ENCODE measurements around the gene PBLD. TPM values are rescaled to one million over a fixed set of nuclear protein-coding genes. Genes with fewer than 3 reads are reported as not detected.
"Not testable (repeated sequence)": the region's sequence is repeated elsewhere in the genome, so short reads cannot be mapped to it uniquely, and the experiment has no call there.

Gene PBLD
- total RNA-seq, 2 donors from 2014 or later = 76.8 to 113 TPM

GRCh38 chr10:68333058-68333395, 299 bp upstream of the PBLD start:
- DNase-seq (no peak), ATAC-seq (no peak)
- intact Hi-C loops (cut with DNase I, micrococcal nuclease) = no loop called here

GRCh38 chr10:68331455-68332258, 1.1 kb downstream of the PBLD start, which contains the start of gene HNRNPH3:
TSS of gene HNRNPH3 (plus strand) at chr10:68332064. CDS start at chr10:68337222, 5,158 bp downstream.
- DNase-seq = peak; percentile 98 to 99
- ATAC-seq = peak; percentile 83
- intact Hi-C loops (cut with DNase I, micrococcal nuclease) = no loop called here

DNA sequence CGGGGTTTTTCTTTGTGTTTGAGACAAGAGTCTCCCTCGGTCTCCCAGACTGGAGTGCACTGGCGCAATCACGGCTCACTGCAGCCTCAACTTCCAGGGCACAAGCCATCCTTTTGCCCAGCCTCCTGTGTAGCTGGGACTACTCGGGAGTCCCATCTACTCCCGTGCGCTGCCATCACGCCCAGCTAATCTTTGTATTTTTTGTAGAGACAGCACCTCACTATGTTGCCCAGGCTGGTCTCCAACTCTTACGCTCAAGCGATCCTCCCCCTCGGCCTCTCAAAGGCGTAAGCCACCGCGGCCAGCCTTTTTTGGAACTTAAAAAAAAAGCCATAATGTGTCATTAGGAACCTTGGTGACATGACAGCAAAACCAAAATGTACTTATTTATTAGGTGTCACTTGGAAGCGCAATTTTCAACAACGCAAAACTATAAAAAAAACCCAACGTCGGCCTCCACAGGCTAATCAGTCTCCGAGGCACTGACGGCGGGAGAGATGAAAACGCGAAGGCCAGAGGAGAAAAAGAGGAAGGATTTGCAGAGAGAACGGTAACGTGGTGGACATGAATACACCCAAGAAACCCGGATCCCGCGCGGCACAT, 1.8 kb downstream of the PBLD start:
- ATAC-seq = no peak
- DNase-seq = peak; percentile 42 to 45
- intact Hi-C loops (cut with DNase I, micrococcal nuclease) = no loop called here

GRCh38 chr10:68329506-68329861, 3.2 kb downstream of the PBLD start:
- intact Hi-C loops (cut with DNase I, micrococcal nuclease) = no loop called here
- no peak for ATAC-seq
- DNase-seq = no peak

DNA sequence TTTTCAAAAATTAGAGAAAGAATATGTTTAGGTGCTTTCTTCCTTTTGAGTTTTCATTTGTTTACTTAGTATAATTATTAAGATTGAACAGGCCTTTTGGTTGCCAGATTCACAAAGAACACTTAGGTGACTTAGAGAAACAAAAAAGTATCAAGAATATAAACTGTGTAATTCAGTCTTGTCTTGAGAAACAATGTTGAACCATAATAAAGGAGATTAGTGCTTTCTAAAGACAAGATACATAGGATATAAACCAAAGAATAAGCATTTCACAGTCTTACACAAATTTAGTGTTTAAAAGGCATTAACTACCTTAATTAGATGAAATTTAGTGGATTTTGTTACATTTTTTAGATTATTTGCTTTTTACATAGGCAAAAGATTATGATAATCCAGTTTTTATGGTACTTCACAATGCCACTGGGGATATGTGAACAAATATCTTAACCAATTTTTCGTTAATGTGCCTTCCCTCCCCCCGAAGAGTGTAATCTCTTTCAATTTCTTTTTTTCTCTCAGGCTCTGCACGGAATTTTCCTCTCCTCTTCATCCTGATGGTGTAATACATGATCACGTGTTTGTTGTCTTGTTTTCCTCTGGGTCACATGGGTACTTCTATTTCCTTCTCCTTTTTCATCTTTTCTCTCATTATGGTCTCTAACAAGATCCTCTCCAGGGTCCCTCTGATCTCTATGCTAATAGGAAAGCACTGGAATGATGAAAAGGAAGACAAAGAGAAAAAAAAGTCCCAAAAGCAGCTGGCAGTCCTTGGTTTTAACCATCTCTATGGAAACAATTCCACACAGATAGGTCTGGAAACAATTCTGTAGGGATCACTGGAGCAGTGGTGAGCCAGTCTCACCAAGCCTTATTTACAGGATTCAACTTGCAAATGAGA, 4.6 kb downstream of the PBLD start:
- ATAC-seq (no peak), DNase-seq (no peak)
- intact Hi-C loops (cut with DNase I, micrococcal nuclease) = no loop called here

DNA sequence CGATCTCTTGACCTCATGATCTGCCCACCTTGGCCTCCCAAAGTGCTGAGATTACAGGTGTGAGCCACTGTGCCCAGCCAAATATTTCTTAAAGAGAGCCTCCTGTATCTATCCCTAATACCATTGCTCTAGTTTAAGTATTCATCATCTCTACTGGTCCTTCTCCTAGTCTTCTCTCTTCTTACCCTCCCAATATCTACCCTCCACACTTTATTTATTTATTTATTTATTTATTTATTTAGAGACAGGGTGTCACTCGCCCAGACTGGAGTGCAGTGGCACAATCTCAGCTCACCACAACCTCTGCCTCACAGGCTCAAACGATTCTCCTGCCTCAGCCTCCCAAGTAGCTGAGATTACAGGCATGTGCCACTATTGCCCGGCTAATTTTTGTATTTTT, 8.3 kb downstream of the PBLD start:
- intact Hi-C loops (cut with DNase I, micrococcal nuclease); DNase-seq; ATAC-seq: not testable (repeated sequence)

DNA sequence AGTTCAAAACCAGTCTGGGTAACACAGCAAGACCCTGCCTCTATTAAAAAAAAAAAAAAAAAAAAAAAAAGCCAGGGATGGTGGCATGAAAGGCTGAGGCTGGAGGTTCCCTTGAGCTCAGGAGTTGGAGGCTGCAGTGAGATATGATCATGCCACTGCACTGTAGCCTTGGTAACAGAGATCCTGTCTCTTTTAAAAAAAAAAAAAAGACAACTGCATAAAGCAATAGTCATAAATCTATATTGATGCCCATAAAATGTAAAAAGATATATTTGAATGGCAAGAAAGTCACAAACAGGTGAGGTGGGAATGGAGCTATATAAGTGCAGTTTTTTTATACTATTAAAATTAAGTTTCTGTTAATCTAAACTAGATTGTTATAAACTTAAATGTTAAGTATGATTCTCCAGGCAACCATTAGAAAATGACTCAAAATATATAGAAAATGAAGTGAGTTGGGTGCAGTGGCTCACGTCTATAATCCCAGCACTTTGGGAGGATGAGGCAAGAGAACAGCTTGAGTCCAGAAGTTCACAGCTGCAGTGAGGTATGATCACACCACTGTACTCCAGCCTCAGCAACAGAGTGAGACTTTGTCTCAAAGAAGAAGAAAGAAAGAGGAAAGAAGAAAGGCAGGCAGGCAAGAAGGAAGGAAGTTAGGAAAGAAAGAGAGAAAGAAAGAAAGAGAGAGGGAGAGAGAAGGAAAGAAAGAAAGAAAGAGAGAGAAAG, 14.2 kb downstream of the PBLD start:
- intact Hi-C loops (cut with DNase I, micrococcal nuclease) = no loop called here
- DNase-seq (peak; percentile 19 to 57), ATAC-seq (peak; percentile 86)

- DNase-seq = peak; percentile 58 to 63
- intact Hi-C loops (cut with DNase I, micrococcal nuclease) = no loop called here
- ATAC-seq = peak; percentile 58
Observed at GRCh38 chr10:68315582-68315981, 17.1 kb downstream of the PBLD start.

GRCh38 chr10:68314930-68315329, 17.8 kb downstream of the PBLD start:
- peak; percentile 35 for ATAC-seq
- intact Hi-C loops (cut with DNase I, micrococcal nuclease); DNase-seq: not testable (repeated sequence)

- intact Hi-C loops (cut with DNase I, micrococcal nuclease) = no loop called here
- DNase-seq = no peak
- ATAC-seq = no peak
Observed at GRCh38 chr10:68310531-68310930, 22.2 kb downstream of the PBLD start.

GRCh38 chr10:68305854-68306253, 26.9 kb downstream of the PBLD start:
- DNase-seq (no peak), ATAC-seq (no peak)
- intact Hi-C loops (cut with DNase I, micrococcal nuclease) = no loop called here

DNA sequence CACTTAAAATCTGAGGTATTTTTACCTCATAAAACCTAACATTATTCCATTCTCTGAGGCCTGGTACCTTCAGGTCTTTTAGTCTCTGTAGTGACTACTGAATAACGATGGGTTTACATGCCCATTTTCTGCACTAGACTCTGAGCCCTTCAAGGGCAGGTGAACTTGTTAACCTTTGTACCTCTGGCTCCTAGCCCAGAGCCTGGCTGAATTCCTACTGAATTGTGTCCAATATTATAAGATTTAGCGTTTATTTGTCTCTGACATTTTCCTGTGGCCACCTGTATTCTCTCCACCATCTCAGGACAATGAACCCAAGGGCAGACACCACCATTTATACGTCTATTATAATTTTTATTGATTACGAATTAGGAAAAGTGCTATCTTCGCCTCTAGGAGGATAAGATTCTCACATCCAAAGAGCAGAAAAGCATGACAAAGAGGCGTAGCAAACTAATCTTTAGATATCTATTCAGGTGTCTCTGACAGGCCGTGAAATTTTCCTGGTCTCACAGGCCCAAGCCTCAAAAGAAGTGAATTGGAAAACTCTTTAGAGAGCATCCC, 28.8 kb downstream of the PBLD start:
- intact Hi-C loops (cut with DNase I, micrococcal nuclease) = loop anchor here in 1 of 2 donors (5.0 kb wide), 1 partner anchor 92 kb away; no protein-coding TSS in a partner anchor
- peak; percentile 64 for DNase-seq
- peak; percentile 72 for ATAC-seq

GRCh38 chr10:68302871-68303270, 29.9 kb downstream of the PBLD start:
- no peak for DNase-seq
- ATAC-seq = no peak
- intact Hi-C loops (cut with DNase I, micrococcal nuclease) = loop anchor here in 1 of 2 donors (5.0 kb wide), 1 partner anchor 91 kb away; no protein-coding TSS in a partner anchor

DNA sequence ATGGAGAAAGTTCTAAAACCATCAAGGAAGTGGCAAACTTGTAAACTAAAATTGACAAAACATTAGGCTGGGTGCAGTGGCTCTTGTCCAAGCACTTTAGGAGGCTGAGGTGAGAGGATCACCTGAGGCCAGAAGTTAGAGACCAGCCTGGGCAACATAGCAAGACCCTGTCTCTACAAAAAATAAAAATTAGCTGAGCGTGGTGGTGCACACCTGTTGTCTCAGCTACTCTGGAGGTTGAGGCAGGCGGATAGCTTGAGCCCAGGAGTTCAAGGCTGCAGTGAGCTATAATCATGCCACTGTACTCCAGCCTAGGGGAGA, 30.3 kb downstream of the PBLD start:
- ATAC-seq = no peak
- intact Hi-C loops (cut with DNase I, micrococcal nuclease) = loop anchor here in 1 of 2 donors (5.0 kb wide), 1 partner anchor 90 kb away; no protein-coding TSS in a partner anchor
- no peak for DNase-seq

DNA sequence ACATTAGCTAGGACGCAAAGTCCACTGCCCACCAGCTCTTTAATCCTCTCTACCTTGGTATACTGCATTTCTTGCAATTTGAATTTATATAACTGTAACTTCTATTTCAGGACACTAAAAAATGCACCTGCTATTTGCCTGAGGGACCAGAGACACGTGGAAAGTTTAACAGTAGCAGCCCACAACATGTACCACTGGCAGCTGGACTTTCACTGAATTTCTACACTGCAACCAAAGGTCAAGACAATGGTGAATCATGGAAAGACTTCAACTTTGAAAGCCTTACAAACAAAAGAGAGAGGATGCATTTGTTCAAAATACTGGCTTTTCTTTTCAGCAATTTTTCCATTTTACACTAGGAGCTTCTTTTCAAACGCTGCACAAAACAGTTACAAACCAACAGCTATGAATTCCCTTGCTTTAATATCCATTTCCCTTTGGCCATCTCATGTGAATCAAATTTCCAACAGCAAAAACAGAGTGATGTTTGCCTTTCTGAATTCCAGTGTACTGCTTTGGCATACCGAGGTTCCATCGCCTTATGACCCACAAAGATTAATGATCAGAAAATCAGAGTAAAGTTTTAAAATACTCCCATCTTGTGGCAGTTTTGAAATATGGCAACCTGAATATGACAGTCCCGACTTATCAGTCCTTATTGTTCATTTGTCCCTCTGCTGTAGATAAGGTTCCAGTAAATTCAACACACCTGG, 30.8 kb downstream of the PBLD start:
- DNase-seq (no peak), ATAC-seq (peak; percentile 58)
- intact Hi-C loops (cut with DNase I, micrococcal nuclease) = loop anchor here in 1 of 2 donors (5.0 kb wide), 1 partner anchor 90 kb away; no protein-coding TSS in a partner anchor

GRCh38 chr10:68301301-68301700, 31.4 kb downstream of the PBLD start:
- ATAC-seq = no peak
- intact Hi-C loops (cut with DNase I, micrococcal nuclease) = loop anchor here in 1 of 2 donors (5.0 kb wide), 1 partner anchor 89 kb away; no protein-coding TSS in a partner anchor
- DNase-seq = no peak

- ATAC-seq = no peak
- intact Hi-C loops (cut with DNase I, micrococcal nuclease) = no loop called here
- DNase-seq = no peak
Observed at GRCh38 chr10:68296843-68297663, 35.7 kb downstream of the PBLD start.

Measured in left colon (tissue), 2 donors.